UCSD-AML1 (cell line): ENCODE results near the gene CLDN5.

Experiments
- DNase-seq: peaks from one replicate; lab custom pipeline; 2025; ENCODE audit not compliant: unreplicated experiment; lab: John Stamatoyannopoulos, UW

The CLDN5 gene, protein sequence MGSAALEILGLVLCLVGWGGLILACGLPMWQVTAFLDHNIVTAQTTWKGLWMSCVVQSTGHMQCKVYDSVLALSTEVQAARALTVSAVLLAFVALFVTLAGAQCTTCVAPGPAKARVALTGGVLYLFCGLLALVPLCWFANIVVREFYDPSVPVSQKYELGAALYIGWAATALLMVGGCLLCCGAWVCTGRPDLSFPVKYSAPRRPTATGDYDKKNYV

DNA sequence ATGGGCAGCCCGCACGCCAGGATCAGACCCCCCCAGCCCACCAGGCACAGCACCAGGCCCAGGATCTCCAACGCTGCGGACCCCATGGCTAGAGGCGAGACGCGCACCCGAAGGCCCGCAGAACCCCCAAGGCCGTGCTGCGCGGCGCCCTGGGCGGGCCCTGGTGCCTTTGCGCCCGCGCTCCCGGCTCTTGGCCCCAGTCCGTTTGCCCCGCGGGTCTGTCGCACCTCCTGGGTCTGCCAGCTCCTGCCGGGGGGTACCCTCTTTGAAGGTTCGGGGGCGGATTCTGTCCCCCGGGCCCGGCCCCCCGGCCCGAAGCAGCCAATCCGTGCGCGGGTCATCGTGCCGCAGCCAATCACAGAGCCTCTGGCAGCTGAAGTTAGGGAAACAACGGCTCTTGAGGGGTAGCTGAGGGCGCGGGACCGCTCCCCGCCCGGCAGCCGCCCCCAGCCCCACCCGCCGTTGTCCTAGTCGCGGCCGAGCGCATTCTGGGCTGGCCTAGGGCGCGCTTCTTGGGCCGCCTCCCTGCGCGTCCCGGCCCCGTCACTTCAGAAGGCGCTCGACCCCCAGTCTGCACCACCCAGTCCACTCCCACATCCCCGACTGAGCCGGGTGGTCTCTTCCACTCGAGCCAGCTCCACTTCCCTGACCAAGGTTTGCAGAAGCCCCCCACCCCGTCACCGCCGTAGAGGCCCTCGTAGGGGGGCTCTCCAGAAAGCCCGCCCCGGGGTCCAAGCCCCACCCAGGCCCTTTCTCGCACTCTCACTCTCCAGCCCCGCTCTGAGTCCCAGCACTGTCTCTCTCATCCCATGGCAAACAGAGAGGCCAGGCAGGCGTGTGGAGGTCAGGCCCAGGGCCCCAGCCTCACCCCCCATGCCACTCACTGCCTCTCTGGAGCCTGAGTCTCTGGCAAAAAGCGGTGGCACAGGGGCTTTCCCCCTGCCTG lies at the start of gene CLDN5:
CLDN5 (minus strand) TSS at position 241 of the 946 bp plus-strand sequence; CDS start at position 86, 155 bp downstream.
- DNase-seq = no peak

DNA sequence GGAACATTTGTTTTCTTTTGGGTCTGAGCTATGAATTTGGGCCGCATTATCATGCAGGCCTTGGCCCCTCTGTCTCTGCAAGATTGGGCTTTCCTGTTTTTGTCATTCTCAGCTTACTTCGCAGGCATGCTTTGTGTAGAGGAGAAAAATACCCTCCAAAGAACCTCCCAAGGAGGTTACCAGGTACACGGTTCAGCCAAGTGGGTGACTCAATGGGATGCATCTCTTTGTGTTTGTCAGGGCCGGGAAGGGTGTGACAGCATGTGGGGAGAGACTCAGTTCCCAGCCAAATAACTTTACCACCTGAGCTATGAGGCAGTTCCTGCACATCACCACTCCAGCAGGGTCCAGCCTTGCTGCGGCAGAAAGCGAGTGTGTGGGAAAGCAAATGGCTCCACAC lies 47.8 kb upstream of the CLDN5 start:
- no peak for DNase-seq

DNA sequence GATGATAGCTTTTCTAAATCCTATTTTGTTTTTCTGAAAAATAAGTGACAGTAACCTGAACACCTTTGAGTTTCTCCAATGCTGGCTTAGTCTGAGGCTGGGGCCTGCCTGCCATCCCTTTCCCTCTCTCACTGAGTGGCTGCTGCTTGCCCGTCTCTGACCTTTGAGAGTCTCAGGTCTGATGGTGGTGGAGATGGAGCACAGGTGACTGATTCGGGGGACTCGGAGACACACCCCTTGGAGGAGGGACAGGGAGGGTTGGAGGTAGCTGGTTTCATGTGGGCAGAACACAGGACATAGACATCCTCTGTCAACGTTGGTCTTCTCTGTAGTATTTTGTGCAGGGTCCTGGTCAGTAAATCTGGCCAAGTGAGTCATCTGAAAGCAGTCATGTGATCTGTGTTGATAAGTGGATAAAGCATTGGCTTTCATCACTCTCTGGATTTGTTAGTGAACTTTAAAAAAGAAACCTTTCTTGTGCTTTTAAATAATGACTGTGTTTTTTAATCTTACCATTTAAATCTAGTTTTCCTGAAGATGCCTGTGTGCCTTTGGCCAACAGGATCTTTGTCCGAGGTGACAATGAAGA lies 47.1 kb upstream of the CLDN5 start:
- no peak for DNase-seq

DNA sequence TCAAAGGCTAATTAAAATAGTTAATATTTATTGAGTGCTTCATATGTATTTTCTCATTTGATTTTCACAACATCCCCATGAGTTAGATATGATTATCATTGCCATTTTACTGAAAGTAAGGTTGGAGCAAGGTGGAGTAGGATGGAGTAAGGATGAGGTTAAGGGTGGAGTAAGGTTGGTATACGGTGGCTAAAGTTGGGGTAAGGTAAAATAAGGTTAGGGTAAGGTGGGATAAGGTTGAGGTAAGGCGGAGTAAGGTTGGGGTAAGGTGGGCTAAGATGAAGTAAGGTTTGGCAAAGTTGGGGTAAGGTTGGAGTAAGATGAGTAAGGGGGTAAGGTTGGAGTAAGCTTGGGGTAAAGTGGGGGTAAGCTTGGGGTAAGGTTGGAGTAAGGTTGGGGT lies 45.8 kb upstream of the CLDN5 start:
- DNase-seq = no peak

DNA sequence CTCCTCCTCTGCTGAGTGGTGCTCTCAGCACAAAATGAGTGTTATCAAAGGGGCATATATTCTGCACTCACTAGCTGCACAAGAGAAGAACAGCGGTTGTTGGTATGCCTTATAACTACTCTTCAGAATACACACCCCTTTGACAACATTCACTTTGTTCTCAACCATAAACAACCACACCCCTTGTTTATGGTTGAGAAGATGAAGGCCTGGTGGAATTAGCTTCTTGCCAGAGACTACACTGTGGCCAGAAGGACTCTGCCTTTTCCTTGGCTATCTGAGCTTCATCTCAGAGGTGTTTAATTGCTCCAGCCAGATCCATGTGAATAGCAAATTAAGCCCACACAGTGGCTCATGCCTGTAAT lies 45.0 kb upstream of the CLDN5 start:
- DNase-seq = no peak

DNA sequence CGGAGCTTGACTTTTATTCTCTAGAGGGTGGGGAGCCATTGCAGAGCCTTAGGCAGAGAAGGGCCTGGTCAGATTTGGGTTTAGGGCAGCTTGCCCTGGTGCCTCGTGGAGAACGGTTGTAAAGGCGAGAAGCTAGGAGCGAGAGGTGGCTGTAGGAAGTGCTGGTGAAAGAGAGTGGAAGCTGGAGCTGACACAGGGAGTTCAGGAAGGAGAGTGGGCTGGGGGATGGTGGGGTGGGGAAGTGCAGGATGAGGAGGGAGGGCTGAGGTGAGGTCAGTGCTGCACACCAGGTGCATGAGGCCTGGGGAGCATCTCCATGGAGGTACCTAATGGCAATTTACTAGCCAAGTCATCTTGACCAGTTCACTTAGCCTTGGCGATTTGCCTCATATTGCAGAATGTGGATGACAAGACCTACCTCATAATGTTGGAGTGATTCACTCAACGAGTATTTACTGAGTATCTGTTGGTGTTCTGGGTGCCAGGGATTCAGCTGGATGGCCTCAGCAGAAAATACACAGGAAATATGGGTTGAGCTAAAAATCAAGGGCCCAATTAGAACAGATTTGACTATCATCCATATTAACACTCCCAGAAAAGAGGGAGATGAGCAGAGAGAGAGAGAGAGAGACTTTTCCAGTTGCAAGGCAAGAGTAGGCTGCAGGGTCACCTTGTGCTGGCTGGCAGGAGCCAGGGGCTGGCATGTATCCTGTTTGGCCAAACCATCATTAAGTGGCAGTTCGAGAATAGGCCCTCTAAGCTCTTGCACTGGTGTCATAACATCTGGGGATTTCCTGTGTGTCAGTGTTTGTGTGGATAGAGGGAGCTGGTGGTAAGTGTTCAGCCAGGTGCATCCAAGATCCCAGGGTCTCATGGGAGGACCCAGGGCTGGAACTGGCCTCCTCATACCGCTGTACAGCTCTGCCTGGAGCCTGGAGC lies 44.4 kb upstream of the CLDN5 start:
- no peak for DNase-seq

DNA sequence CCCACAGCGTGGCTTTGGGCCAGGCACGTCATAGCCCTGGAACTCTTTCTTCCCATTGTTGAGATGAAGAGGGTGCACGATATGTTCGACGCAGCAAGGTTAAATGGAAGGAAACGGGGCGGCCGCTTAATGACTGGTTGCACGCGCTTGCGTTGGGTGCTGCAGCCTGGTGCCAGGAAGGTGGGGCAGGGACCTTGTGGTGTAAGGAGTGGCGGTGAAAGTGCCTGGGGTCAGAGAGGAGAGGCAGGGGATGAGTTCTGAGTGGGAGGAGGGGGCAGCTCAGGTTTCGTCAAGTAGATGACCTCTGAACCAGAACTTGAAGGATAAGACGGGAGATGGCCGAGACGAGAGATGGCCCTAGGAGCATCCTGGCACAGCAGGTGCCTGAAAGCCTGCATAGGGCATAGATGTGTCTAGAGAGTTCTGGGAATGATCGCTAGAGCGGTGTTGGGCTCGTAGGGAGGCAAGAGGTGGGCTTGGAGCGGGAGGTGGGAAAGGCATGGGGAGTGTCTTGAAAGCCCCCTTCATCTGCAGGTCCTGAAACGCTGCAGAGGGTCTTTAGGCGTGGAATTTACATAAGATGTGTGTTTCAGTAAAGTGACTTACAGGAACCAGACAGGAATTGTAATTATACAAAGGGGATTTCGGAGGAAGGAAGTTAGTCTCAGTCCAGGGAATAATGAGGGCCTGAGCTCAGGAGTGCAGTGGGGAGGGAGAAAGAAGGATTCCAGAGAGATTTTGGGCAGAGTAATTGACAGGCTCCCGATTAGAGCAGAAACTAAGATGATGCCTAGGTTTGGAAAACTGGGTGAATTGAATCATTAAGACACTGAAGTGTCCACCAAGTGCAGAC lies 43.2 kb upstream of the CLDN5 start:
- no peak for DNase-seq

DNA sequence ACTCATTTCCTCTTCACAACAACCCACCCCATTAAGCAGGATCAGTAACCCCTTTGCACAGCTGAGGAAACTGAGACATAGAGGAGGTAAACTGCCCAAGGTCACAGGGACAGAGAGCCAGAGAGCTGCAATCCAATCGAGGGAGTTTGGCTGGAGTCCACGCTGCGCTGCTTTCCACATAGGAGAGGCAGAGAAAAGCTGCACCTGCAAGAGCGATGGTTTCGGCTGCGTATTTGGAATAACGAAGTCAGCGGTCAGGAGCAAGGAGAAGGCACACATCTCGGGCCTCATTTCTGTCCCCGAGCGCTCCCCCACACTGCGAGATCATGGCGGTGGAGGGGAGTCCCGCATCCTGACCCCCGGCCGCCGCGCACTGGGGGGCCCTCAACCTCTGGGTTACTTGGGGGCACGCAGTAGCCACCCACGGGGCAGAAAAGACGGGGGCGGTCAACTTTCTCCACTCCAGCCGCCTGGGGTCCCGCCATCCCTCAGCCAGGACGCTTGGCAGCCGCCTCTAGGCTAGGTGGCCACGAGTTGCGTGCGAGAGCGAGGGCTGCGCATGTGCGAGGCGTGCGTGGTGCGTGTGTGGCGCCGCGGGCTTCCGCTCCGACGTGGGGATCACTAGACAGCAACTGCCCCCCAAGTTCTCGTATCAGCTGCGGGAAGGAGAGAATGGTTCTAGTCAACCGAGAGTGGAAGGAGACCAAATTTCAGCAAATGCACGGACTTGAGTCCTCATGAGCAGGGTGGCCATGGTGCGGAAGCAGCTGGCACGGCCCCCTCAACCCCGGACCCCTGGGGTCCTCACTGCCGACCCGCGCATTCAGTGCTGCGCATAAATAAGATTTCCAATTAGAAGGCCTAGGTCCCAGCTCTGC lies 42.3 kb upstream of the CLDN5 start:
- no peak for DNase-seq

DNA sequence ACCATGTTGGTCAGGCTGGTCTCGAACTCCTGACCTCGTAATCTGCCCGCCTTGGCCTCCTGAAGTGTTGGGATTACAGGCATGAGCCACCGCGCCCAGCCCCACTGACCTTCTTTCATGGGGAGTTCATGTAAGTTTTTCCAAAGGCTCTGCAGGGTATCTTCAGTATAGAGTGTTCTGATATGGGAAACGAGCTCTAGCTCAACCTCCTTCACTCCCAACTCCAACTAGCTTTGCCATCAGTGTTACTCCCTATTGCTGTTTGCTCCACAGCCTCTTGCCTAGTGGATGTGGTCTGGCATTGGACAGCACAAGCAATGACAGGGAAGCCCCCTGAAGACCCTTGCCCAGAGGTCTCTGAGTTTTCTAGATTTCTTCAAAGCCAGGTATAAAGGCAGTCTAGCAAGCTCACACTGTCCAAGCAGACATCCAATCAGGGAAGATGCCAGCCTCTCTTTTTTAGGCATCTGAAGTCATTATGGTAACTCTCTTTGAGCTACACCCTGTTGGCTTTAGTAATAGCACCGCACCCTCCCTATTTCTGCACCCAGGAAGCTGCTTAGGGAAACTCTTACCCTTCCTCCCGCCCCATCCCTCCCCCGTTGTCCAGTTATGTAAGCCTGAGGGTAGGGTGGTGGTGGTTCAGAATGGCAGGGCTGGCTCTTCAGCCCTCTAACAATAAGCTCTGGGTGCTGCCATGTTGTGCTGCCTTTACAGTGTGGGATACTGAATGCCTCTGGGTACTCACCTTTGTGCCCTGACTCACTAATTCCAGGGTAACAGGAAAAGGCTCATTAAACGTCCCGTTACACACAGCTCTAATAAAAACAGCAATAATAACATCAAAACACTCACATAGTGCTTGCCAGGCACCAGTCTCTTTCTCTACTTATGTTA lies 41.4 kb upstream of the CLDN5 start:
- no peak for DNase-seq

DNA sequence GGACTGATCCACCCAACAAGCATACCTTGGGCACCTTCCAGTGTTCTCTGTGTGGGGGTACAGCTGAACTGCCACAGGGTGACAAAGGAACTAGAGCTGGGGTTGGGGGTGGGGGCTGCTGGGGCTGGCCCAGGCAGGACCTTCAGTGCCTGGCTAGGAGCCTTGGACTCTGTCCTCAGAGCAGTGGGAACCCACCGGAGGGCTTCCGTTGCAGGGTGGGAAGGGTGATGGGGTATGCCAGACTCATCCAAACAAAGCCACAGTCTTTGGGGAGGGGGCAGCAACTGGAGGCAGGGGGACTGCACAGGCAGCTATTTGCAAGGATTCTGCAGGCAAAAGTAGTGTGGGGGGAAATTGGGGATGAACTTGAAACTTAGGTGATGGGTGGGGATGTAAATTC lies 35.7 kb upstream of the CLDN5 start:
- DNase-seq = no peak

DNA sequence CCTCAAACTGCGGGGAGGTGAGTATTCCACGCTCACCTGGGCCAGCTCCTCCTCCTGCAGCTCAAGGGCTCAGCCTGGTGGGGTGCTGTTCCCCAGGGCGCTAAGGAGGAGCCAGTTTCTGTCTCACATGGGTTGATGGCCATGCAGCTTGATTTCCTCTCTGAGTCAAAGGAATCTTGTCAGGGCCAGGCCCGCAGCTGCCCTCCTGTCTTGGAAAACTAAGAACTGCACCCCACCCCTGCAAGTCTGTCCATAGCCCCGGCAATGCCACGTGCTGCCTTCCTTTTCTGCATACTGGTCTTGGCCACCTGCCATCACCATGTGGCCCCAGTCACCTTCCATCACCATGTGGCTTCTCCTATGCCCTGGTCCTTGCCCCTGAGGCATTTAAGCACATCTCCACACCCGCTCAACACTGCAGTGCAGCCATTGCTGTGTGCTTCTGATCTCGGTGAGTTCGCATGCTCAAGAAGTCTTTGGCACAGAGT lies 35.2 kb upstream of the CLDN5 start:
- no peak for DNase-seq

DNA sequence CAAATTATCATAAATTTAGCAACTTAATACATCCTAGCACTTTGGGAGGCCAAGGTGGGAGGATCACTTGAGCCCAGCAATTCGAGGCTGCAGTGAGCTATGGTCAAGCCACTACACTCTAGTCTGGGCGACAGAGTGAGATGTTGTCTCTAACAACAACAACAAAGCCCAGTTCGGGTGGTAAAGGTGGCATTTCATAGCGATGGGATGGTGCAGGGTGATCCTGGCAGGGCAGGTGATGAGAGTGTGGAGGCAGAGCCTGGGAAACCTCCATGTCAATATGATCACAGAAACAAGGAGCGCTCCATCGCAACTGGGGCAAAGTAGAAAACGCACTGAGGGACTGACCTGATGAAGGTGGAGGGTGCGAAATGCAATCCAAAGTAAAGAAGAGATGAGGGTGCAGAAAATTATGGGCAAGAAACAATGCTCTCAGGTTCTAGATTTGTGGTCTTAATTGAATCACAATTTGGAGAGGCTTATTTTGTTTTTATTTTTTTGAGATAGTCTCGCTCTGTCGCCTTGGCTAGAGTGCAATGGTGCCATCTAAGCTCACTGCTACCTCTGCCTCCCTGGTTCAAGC lies 32.8 kb upstream of the CLDN5 start:
- DNase-seq = no peak

DNA sequence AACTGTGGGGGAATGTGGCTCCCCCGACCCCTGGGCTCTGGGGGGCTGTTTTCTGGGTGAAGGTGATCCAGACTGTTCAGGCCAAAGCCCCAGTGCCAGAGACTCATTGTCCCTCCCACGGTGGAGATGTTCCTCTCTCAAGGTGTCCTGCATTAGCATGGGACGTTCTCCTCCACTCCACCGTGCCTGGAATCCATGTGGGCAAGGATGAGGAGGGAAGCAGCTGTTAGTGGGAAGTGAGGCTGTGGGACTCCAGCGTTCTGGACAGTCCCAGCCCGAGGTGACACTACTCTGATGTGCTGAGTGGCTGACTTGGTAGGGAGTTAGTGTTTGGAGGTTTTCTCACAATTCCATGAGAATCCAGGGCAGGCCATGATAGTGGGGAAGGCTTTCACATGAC lies 31.4 kb upstream of the CLDN5 start:
- DNase-seq = no peak

DNA sequence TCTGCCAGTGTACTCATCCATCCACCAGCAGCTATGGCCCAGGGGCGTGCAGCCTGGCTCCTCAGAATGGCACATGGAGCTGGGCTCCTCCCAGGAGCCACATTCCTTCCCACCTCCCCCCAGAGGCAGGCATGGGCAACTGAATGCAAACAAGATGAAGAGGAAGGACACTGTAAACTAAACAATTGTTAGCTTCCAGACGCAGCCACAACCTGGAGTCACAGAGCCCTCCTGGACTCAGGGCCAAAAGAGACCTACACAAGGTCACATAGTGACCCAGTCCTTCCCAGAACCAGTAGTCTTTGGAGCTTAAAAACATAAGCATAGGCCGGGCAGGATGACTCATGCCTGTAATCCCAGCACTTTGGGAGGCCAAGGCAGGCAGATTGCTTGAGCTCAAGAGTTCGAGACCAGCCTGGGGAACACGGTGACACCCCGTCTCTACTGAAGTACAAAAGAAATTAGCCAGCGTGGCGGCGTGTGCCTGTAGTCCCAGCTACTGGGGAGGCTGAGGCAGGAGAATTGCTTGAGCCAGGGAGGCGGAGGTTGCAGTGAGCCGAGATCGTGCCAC lies 30.7 kb upstream of the CLDN5 start:
- DNase-seq = no peak

DNA sequence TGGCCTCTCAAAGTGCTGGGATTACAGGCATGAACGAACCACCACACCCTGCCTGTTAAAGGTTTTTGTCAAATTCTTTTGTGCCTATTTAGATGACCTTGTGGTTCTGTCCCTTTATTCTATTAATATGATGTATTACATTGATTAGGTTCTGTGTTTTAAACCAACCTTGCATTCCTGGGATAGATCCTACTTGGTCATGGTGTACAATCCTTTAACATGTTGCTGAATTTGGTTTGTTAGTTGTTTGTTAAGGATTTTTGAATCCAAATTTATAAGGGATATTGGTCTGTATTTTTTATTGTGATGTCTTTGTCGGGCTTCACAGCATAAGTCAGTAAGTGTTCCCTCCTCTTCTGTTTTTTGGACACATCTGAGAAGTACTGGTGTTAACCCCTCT lies 29.0 kb upstream of the CLDN5 start:
- no peak for DNase-seq

DNA sequence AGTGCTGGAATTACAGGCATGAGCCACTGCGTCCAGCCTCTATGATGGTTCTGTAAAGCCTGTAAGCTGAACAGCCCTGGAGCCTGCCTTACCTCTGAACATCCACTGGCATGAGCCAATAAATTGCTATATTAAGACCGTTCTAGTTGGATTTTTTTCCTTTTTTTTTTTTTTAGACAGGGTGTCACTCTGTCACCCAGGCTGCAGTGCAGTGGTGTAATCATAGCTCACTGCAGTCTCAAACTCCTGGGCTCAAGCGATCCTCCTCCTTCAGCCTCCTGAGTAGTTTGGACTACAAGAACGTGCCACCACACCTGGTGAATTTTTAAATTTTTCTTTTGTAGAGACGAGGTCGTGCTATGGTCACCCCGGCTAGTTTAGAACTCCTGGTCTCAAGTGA lies 26.2 kb upstream of the CLDN5 start:
- no peak for DNase-seq

DNA sequence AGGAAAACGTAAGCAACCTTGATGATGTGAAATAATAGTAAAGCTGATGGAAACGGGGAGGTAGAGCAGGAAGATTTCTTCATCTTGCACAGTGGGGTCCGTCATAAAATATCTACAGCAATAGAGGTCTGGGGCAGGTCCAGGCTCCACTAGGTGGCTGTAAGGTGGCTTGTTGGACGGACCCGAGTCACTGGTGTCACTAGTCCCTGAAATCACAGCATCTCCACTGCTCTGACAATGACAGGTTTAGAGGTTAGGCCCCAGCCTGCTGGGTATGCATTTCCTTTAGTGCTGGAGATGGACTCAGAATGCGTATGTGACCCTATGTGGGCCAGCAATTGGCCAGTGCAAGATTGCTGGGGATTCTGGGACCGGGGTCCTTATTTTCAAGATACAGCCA lies 25.2 kb upstream of the CLDN5 start:
- no peak for DNase-seq
